Measurements from ENCODE around the gene FAM193B.

- TF ChIP-seq POLR2A (IDR thresholded peaks at IDR 0.05; ENCODE audit: low read length) (peak; percentile 16), GATA1 (IDR thresholded peaks at IDR 0.05; ENCODE audit: low read depth, low read length) (no peak)
Observed at GRCh38 chr5:177483994-177484901, 70.1 kb downstream of the FAM193B start.

Measured in erythroblast (primary cell).